ENCODE data around the gene MAPRE2.

The MAPRE2 gene

GRCh38 chr18:35029103-35029502, 12.1 kb upstream of the MAPRE2 start:
- H3K27me3 ChIP-seq = no peaks in the 10 kb centered on the region
- H3K9me3 ChIP-seq = no peaks in the 10 kb centered on the region
- no peak overlapping the region for H3K4me3 ChIP-seq (ENCODE audit: low read depth, low read length)
- no peak for DNase-seq
- TF ChIP-seq CTCF (IDR thresholded peaks at IDR 0.05; ENCODE audit: low read depth, low read length) = no peak
- H3K36me3 ChIP-seq = no peaks in the 10 kb centered on the region
- H3K4me1 ChIP-seq = no peaks in the 10 kb centered on the region

DNA sequence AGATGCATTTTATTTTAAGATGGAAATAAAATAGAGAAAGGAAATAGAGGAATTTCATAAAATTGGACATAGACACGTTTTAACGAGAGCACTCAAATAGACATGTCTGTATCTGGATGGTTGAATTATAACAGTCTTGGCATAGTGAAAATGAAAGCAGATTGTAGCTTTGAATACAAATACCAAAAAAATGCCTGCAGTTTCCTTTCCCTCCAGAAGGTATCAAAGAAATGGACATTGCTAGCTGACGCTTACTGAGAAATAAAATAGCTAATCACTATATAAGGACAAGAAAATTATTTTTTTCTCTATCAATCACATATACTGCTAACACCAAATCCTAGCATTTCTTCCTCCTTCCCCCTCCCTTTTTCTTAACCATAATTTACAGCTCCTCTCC, 11.4 kb upstream of the MAPRE2 start:
- TF ChIP-seq CTCF (IDR thresholded peaks at IDR 0.05; ENCODE audit: low read depth, low read length) = no peak
- H3K4me1 ChIP-seq = no peaks in the 10 kb centered on the region
- no peaks in the 10 kb centered on the region for H3K9me3 ChIP-seq
- H3K27me3 ChIP-seq = no peaks in the 10 kb centered on the region
- H3K36me3 ChIP-seq = no peaks in the 10 kb centered on the region
- no peak for DNase-seq
- H3K4me3 ChIP-seq (ENCODE audit: low read depth, low read length) = no peak overlapping the region

GRCh38 chr18:35030277-35030989, 10.8 kb upstream of the MAPRE2 start:
- Histone ChIP-seq H3K9me3 (no peaks in the 10 kb centered on the region), H3K36me3 (no peaks in the 10 kb centered on the region), H3K4me3 (ENCODE audit: low read depth, low read length) (no peak overlapping the region), H3K4me1 (no peaks in the 10 kb centered on the region), H3K27me3 (no peaks in the 10 kb centered on the region)
- no peak for DNase-seq
- no peak for TF ChIP-seq CTCF (IDR thresholded peaks at IDR 0.05; ENCODE audit: low read depth, low read length)

- no peaks in the 10 kb centered on the region for H3K4me1 ChIP-seq
- no peaks in the 10 kb centered on the region for H3K27me3 ChIP-seq
- H3K4me3 ChIP-seq (ENCODE audit: low read depth, low read length) = no peak overlapping the region
- no peaks in the 10 kb centered on the region for H3K36me3 ChIP-seq
- no peaks in the 10 kb centered on the region for H3K9me3 ChIP-seq
- no peak for DNase-seq
- no peak for TF ChIP-seq CTCF (IDR thresholded peaks at IDR 0.05; ENCODE audit: low read depth, low read length)
Observed at GRCh38 chr18:35032113-35032512, 9.1 kb upstream of the MAPRE2 start.

DNA sequence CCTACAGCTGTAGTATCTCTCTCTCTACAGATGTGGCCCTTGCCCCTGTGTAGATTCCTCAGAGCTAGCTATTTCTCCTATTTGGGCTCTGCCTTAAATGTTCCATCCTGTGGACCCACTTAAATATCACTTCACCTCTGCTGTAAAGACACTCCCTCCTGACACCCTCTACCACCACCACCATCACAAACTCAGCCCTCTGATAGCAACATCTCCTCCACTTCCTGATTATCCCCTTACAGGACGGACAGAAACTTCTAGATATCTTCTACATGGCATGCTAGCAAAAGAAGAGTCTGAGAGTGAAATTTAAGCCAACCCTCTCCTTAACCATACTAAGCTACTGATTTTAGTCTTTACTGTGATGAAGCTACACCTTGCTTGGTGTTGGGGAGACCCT, 3.2 kb upstream of the MAPRE2 start:
- no peaks in the 10 kb centered on the region for H3K36me3 ChIP-seq
- no peaks in the 10 kb centered on the region for H3K9me3 ChIP-seq
- TF ChIP-seq CTCF (IDR thresholded peaks at IDR 0.05; ENCODE audit: low read depth, low read length) = no peak
- peaks cover 2% of the 10 kb centered on the region; the same call in 1 of the 2 replicates for H3K4me1 ChIP-seq
- no peaks in the 10 kb centered on the region for H3K27me3 ChIP-seq
- DNase-seq = no peak
- H3K4me3 ChIP-seq (ENCODE audit: low read depth, low read length) = no peak overlapping the region

DNA sequence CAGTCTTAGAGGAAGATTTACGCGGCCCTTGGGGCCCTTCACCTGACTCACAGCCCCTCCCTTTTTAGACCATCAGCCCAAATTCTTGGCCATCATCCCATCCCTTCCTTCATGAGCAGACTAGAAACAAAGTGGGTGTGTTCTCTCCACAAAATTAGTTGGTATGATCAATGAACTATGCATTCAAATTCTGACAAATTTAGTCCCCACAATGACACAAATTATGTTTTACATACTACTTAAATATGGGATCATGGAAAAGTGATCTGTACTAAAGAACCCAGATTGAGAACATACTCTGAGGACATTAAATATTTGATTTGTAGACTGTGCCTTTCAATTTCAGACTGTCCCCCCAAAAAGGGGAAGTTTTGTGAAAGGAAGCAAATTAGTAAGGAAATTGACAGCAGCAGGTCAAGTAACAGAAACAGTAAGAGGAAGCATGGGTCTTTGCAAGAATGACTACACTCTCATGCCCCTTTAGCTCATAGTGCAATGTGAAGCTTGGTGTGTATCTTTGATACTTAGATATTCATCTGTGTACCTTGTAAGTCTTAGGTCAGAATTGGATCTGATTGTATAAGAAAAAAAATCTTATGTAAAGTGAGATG, 2.2 kb upstream of the MAPRE2 start:
- Histone ChIP-seq H3K27me3 (no peaks in the 10 kb centered on the region), H3K9me3 (no peaks in the 10 kb centered on the region), H3K4me3 (ENCODE audit: low read depth, low read length) (no peak overlapping the region), H3K4me1 (peaks cover 2% of the 10 kb centered on the region; the same call in 1 of the 2 replicates), H3K36me3 (no peaks in the 10 kb centered on the region)
- TF ChIP-seq CTCF (IDR thresholded peaks at IDR 0.05; ENCODE audit: low read depth, low read length) = no peak
- DNase-seq = no peak

Measured in BE2C (cell line).